Skin epidermis (tissue), 12 donors: ENCODE data around the gene MST1.

Source experiments
- H3K27ac ChIP-seq, 21 experiments: fragments of 200-600 bp; sonication (generic) in 11 of 21; one replicate each; pipeline ENCODE4 v1.5.0; 2020; ENCODE audit warnings: mild to moderate bottlenecking in 3 of 21, inconsistent platforms in 2 of 21, moderate library complexity in 2 of 21
- H3K4me3 ChIP-seq, 7 experiments: fragments of 200-600 bp; sonication (generic) in 2 of 7; one replicate each; pipeline ENCODE4 v1.5.0; 2020; ENCODE audit warnings: inconsistent platforms in 2 of 7, mild to moderate bottlenecking in 2 of 7, moderate library complexity in 1 of 7

Gene MST1

DNA sequence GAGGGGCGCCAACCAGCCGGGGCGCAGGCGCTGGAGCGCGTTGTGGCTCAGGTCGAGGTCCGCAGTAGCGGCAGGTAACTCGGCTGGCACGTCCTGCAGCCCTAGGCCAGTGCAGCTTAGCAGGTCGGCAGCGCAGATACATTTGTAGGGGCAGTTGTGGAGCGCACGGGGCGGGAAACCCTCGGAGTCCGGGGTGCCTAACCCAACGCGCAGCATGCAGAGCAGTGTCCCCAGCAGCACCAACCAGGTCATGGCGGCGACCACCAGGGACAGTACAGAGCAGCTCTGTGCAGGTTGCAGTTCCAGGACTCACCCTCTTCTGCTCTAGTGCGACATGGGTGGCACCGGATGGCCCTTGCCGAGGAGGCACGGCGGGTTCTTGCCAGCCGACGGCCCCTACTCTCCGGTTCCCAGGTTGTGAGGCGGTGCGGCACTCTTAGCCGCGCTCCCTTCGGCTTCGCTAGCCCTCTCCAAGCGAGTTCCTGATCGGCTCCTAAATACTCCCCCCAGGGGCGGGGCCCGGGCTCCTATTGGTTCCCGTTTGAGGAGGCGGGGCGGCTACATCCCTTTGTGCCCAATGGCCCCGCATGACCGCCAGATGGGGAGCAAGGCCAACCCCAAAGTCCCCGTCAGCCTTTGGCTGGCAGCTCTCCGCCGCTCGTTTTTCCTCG, 30.1 kb upstream of the MST1 start, which contains the start of gene AMIGO3:
Gene AMIGO3, minus strand, starts transcription at position 471 of the 671 bp plus-strand sequence. Its CDS starts 219 bp downstream, at position 252.
- H3K27ac ChIP-seq = peak within 1 kb of the TSS in 11 of 21 experiments; percentile 12 to 86 (median 55)

DNA sequence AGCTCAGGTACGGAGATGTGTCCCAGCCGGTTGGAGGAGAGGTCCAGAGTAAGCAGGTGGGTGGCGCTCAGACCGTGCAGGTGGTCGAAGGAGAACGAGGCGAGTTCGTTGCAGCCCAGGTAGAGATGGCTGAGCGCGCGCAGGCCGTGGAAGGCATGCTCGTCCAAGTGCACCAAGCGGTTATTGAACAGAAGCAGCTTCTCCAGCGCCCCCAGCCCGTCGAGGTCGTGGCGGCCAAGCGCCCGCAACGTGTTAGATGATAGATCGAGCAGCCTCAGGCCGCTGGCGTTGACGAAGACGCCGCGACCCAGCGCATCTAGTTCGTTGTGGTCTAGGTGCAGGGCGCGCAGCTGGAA, 29.6 kb upstream of the MST1 start:
- H3K27ac ChIP-seq = peak overlapping the region in 8 of 21 experiments; percentile 12 to 86 (median 60)
- peak overlapping the region; percentile 36 to 52 (median 41) for H3K4me3 ChIP-seq

More for the DNA sequence above, 30.1 kb upstream of the MST1 start, which contains the start of gene AMIGO3:
- H3K4me3 ChIP-seq = peak within 1 kb of the TSS; percentile 36 to 52 (median 41)

DNA sequence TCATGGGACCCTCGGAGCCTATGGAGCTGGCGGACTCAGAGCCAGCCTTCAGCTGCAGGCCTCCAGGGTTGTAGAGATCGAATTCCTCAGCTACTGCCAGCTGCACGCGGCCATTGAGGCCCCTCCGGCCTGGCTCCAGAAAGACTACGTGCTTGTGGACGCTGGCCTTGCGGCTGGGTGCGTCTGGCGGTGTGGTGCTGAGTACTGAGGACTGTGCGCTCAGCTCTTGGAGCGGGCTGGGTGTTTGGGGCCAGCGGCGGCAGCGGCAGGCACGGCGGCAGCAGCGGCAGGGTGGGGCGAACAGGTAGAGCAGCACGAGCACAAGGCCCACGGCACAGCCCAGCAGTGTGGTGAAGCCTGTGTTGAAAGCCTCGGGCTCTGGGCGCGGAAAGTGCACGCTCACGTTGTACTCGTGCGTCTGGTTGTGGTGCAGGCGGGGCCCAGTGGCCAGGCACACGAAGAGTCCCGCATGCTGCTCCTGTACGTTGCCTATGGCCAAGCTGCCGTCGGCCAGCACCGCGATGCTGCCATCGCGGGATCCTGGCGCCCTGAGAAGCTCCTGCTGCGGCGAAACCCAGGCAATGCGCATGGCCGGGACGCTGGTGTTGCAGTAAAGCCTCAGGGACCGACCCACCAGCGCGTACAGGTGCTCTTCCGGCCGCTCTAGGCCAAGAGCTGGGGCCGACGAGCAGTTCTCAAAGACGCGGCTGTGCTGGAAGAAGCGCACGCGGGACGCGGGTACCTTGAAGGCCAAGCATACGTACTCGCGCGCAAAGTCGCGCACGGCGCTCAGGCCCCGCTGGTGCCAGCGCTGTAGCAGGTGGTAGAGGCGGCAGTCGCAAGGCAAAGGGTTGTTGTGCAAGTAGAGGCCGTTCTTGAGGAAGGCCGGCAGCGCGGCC, 28.9 kb upstream of the MST1 start:
- Histone ChIP-seq H3K27ac (no peak overlapping the region), H3K4me3 (peak overlapping the region in 3 of 7 experiments; percentile 48 to 52 (median 50))

DNA sequence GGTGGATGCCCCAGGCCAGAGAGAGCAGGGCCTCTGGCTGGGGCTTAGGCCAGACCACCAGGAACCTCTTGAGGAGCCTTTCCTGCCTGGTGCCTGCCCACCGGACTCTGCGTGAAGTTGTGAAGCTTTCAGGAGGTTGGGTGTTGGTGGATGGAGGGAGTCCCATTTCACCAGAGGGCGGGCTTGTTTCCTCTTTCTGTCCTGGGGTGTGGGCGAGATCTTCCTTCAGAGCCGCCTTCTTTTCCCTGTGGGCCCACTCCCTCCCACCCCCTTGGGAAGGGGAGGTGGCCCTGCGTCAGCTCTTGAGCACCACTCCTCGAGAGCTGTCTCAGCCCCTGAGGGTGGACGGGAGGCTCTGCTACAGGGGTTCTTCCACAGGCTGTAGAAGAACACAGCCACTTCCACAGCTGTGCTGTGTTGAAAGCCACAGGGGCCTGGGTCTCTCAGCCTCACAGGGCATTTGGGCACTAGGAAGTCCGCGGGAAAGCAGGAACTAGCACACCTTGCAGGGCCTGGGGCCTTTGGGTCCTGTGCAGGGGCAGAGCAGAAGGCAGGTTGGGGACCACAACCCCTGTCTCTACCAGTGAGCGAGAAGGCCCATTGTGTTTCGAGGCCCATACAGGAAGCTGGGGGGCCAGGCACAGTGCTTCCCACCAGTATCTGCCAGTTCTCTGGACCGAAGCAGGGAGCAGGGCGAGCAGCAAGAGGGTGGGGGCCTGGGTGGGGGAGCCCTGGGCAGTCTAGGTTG, 28.1 kb upstream of the MST1 start:
- Histone ChIP-seq H3K4me3 (no peak overlapping the region), H3K27ac (no peak overlapping the region)

DNA sequence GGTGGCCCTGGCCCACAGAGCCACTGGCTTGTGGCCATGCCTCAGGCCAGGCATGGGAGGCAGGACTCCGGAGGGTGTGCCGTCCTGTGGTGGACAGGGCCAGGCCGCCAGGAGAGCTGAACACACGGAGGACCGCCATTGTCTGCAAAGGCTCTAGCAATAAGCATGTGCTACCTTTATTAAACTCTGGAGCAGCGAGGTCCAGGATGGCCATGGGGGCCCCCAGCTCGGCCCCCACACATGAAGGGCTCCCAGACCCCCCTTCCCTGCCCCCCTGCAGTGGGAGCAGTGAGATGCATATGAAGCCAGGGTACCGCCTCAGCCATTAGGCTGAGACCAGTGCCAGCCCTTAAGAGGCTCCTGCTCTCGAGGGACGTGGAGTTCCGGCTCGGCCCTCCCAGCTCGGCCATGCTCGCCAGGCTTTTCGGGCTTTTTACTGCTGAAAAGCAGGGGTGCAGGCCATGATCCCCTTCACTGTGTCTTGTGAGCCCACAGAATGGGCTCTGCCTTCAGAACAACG, 27.5 kb upstream of the MST1 start:
- no peak overlapping the region for H3K27ac ChIP-seq
- no peak overlapping the region for H3K4me3 ChIP-seq

DNA sequence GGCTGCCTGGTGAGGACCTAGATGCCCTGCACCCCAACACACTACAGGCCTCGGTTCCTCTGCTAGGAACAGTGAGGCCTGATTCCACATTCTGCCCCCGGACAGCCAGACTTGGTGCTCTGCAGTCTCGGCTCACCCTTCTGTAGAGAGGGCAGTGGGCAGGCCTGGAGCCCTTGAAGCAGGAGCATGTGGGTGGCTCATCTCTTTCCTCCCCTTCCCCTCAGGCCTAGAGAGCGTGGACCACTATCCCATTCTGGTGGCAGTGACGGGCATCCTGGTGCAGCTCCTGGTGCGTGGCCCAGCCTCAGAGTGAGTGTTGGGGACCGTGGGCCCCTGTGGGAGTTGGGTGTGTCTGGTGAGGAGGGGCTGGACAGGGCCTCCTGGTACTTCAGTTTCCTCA, 26.9 kb upstream of the MST1 start:
- Histone ChIP-seq H3K27ac (no peak overlapping the region), H3K4me3 (no peak overlapping the region)

DNA sequence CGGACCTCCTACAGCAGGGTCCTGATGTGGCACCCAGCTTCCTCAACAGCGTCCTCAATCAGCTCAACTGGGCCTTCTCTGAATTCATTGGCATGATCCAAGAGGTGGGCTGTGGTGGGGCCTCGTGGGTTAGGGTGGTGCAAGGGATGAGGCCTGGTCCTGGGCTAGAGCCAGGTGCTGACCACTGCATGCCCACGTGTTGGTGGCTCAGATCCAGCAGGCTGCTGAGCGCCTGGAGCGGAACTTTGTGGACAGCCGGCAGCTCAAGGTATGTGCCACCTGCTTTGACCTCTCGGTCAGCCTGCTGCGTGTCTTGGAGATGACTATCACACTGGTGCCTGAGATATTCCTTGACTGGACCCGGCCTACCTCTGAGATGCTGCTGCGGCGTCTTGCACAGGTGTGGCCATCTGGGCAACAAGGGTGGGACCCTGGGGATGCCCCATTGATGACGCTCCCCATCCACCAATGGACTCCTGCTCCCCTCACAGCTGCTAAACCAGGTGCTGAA, 26.4 kb upstream of the MST1 start:
- H3K4me3 ChIP-seq = no peak overlapping the region
- H3K27ac ChIP-seq = no peak overlapping the region

DNA sequence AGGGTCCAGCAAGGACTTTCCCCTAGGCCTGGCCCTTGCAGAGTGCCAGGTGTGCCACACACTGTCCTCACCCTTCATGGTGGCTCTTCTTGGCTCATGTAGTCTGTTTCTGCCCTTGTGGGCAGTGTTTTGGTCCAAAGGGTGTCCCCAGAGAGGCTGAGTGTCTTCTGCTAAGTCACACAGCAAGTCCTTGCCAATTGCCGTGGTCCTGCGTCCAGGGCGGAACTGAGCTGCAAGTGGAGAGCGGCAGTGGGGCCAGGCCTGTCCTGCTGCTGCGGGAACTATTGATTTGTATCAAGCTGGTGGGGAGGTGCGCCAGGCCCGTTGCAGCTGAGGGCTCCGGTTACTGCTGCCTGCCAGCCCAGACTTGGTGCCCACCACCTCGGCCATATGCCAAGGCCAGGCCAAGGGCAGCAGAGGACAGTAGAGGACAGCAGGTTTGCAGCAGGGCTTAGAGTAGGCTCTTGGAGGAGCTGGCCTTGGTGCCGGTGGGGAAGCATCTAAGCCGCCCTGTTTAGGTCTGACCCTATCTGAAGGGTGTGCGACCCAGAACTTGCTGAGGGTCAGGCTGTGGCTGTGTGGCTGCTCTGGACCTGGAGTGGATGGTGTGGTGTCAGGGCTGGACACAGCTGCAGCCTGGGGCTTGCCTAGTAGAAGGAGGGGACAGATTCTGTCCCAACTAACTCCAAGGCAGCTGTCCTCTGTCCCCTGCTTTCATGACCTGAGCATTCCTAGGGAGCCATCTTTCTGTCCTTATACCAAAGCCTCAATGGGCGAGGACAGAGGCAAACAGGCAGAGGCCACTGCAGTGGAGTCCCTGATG, 25.7 kb upstream of the MST1 start:
- no peak overlapping the region for H3K4me3 ChIP-seq
- no peak overlapping the region for H3K27ac ChIP-seq

DNA sequence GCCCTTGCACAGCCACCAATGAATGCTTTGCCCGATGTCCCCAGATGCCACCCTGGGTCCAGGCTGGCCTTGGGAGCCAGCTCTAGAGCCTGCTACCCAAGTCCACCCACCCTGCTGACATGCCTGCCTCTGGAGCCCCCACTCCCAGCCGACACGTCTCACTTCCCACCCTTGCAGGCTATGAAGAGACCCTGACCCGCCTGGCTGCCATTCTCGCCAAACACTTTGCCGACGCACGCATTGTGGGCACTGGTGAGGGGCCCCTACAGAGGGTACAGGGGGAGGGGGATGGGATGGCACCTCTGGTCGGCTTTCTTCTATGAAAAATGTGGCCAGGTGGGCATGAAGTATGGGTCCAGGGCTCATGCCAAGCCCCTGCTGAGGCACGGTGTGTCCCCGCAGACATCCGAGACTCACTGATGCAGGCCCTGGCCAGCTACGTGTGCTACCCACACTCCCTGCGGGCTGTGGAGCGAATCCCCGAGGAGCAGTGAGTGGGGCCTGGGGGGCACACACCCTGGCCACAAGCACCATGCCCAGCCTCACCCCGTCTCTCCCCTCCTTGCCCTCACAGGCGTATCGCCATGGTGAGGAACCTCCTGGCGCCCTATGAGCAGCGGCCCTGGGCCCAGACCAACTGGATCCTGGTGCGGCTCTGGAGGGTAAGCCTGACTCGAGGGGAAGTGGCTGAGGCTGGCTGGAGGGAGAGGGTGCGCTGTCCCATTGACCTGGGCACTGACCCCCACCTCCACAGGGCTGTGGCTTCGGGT, 24.2 kb upstream of the MST1 start:
- Histone ChIP-seq H3K27ac (peak overlapping the region in 1 of 21 experiments; percentile 18), H3K4me3 (no peak overlapping the region)

DNA sequence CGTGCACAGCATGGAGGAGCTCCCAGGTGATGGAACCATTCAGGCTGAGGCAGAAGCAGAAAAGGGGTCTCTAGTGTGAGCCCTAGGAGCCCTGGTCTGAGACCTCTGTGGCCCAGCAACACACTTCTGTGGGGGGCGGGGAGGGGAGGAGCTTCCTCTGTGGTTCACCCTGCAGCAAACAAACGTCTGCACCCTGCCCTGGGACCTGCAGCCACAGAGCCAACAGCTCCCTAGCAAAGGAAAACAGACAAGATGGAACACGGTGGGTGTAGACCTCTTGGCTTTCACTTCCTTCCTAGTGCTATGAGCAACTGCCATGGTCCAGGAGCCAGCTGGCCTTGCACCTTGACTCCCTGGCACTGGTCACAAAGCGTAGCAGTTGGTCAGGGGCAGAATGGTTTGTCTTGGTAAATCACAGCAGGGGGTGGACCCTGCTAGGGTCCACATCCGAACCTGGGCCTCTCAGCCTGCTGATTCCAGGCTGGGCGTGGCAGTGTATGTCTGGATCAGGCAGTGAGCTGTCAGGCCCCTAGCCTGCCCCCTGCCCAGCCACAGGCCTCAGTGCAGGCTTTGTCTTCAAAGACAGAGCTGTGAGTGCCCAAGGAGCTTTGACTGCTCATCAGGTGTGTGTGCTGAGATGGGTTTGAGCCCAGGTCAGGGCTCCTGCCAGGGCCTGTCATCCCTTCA, 23.5 kb upstream of the MST1 start:
- no peak overlapping the region for H3K4me3 ChIP-seq
- peak overlapping the region in 1 of 21 experiments; percentile 18 for H3K27ac ChIP-seq

DNA sequence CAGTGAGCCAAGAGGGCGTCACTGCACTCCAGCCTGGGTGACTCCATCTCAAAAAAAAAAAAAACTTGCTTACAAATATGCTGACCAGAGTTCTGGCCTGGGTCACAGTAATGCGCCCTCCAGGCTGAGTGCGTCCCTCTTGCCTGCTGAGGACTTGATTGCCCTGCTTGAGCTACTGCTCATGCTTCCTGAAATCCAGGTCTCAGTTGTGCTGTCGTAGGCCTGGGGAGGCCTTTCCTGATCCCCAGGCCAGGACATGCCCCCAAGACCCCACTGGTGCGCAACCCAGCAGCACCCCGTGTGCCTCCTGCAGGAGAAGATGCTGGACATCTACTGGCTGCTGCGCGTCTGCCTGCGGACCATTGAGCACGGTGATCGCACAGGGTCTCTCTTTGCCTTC, 22.9 kb upstream of the MST1 start:
- Histone ChIP-seq H3K27ac (no peak overlapping the region), H3K4me3 (no peak overlapping the region)

DNA sequence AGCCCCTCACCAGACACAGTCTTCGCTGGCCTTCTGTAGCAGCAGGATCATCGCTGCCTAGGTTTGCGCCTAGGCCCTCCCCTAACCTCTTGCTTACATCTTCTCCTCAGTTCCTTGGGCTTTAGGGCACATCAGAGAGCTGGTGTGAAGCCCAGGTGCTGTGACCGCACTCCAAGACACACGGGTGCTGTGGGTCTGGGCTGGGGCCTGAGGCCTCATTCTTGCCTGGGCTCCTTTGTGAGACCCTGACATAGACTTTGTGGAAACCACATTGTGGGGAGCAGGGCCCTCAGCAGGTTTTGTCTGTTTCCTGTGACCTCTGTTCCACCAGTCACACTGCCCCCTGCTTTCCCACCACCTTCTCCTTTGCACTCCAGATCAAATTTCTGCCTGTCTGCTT, 22.2 kb upstream of the MST1 start:
- H3K27ac ChIP-seq = no peak overlapping the region

DNA sequence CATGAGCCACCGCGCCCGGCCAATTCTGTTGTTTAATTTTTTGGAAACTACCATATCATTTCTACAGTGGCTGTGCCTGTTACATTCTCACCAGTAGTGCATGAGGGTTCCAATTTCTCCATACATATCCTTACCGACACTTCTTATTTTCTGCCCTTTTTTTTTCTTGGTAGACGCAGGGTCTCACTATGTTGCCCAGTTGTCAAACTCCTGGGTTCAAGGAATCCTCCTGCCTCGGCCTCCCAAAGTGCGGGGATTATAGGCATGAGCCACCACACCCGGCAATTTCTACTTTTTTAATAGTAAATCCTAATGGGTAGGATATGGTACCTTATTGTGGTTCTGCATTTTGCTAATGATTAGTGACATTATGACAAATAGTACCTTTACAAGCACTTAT, 20.6 kb upstream of the MST1 start:
- Histone ChIP-seq H3K4me3 (no peak overlapping the region), H3K27ac (no peak overlapping the region)

More for the DNA sequence above, 22.2 kb upstream of the MST1 start:
- no peak overlapping the region for H3K4me3 ChIP-seq

DNA sequence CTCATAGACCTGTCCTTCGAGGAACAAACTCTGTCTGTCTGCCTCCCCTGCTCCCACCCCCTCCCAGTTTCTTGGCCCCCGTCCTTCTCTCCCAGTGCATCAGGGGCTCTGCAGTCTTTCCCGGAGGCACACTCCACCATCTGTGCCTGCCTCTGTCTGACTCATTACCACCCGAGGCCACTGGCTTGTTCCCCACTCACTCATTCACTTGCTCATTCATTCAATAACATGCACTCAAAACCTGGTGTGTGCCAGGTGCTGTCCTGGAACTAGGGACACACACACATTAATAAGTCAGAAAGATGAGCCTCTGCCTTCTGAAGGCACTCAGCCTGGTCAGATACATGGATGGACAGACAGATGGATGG, 17.8 kb upstream of the MST1 start:
- no peak overlapping the region for H3K4me3 ChIP-seq
- no peak overlapping the region for H3K27ac ChIP-seq

DNA sequence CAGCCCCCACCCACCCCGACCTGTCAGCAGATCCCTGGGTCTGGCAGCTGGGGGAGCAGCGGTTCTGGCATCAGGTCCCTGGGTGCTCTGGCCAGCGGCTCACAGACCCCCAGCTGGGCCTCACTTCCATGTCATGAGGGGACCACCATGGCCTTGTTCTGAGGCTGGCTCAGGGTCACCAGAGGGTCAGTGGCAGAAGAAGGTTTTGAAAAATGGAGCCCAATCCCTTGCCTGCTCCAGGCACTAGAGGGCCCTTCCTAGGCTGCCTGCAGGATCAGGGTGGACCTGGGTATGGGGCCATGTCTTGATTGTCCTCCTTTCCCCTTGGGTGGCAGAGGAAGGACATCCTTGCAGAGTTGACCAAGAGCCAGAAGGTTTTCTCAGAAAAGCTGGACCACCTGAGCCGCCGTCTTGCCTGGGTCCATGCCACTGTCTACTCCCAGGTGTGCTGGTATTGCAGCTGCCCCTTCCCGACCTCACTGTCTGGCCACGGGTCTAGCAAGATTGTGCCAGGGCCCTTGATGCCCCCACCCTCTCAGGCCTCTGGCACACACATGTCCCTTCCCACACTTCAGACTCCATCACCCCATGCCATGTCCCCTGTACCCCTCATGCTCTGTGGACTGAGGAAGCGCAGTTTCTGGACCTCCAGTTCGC, 17.3 kb upstream of the MST1 start:
- H3K27ac ChIP-seq = no peak overlapping the region
- no peak overlapping the region for H3K4me3 ChIP-seq

DNA sequence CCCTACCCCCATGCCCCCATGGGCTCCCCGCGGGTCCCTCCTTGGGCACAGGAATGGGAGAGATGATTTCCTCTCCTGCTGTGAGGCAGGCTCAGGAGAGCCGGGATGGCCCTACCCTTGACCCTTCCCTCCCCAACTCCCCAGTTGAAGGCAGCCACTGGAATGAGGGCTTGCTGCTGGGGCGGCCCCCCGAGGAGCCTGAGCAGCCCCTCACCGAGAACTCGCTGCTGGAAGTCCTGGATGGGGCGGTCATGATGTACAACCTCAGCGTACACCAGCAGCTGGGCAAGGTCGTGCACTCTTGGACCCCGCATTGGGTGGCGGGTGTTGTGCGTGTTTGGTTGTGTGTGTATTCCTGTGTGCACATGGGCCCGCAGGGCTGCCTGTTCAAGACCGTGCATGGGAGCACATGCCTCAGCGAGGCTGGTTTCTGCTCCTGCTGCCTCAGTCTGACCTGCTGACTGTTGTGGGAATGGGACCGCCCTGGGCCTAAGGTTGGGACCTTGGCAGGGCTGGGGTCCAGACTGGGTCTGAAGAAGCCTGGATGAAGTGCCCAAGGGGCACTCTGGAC, 16.2 kb upstream of the MST1 start:
- H3K4me3 ChIP-seq = no peak overlapping the region
- H3K27ac ChIP-seq = no peak overlapping the region

DNA sequence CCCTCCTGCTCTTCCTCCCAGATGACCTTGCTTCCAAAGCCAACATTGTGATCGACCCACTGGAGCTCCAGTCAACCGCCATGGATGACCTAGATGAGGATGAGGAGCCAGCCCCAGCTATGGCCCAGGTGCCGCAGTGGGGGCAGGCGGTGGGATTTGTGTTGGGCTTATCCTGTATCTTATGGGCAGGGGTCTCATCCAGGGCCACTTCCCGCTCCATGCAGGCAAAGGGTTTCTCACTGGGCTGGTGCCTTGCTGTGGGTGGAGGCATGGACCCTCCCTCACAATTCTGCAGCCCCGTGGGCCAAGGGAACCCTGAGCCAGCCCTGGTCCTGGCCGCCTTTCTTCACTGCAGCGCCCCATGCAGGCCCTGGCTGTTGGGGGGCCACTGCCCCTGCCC, 15.4 kb upstream of the MST1 start:
- no peak overlapping the region for H3K27ac ChIP-seq
- H3K4me3 ChIP-seq = no peak overlapping the region
